HUDEP-2 (cell line): ENCODE data around the gene SLC18A2.
"Not testable (repeated sequence)": the region's sequence is repeated elsewhere in the genome, so short reads cannot be mapped to it uniquely, and the experiment has no call there.

ENCODE experiments used
- DNase-seq, 76 experiments: peaks; one replicate each; lab custom pipeline; 2025; ENCODE audit not compliant: unreplicated experiment in 76 of 76; lab: John Stamatoyannopoulos, UW

The SLC18A2 gene

DNA sequence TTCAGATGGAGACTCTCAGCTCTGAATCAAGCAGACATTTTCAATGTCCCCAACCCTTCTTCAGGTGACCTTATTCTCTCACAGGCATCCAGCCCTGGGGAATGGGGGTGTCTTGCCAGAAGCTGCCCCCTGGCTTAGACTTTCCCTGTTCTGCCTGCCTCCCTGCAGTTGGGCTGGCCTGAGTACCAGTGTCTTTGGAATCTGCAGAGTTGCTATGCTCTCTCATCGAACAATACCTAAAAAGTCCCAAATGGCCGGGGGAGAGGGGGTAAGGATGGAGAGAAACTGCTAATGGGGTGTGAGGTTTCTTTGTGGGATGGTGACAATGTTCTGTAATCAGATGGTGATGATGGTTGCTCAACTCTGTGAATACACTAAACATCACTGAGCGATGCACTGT lies 20.6 kb downstream of the SLC18A2 start:
- DNase-seq: no peak

DNA sequence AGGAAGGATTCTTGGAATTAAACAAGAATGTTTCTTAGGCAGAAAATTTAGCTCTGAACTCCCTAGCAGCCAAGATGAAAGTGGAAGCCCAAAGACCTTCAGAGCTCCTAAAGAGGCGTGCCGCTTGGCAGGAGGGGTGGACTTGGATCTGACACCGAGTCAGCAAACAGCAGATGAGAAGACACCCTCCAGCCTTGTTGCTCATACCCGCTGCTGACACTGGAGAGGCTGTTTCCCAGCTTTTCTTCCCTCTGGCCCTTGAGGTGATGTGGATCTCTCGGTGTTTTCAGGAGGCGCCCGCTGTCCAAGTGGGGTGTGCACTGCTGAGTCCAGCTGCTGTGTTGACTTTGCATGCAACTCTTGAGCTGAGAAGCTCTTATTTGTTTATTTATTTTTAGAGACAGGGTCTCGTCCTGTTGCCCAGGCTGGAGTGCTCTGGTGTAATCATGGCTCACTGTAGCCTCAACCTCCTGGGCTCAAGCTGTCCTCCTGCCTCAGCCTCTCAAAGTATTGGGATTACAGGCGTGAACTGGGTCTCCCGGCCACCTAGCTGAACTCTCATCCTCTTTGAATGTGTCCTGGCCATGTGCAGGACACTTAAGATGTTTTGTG lies 21.5 kb downstream of the SLC18A2 start:
- DNase-seq: no peak

DNA sequence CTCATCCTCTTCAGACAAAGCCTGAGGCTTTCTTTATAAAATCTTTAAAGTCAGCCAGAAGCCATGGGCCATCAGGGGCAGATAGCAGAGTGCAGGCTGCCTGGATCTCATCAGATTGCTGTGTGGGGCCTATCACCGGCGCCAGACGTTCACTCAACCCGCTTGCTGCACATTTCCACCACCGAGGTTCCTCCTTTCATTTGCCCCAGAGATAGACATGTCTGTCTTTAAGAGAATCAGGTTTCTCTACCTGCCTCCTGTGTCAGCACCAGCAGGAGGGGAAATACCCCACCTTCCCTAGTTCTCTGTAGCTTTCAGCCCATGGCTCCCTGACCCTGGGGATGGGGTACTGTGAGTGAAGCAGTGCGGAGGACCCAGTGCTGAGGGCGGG lies 22.0 kb downstream of the SLC18A2 start:
- peak in 57 of 76 experiments; percentile 9 to 75 (median 39) for DNase-seq

DNA sequence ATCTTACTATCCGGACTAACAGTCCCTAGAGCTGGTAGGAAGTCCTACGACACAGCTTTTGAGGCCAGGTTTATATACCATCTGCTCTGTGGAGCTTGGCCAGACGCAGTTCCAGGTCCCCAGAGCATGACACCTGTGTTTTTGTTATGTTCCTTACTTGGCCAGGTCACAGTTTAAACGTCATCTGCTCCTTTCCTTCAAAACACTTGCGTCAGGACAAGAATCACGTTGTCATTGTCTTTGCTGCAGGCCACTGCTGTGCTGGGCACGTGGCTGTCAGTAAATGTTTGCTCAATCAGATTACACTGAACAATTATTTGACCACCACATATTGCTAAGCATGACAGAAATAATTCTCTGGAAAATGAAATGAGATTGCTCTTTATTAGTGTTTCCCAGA lies 23.9 kb downstream of the SLC18A2 start:
- DNase-seq: no peak

DNA sequence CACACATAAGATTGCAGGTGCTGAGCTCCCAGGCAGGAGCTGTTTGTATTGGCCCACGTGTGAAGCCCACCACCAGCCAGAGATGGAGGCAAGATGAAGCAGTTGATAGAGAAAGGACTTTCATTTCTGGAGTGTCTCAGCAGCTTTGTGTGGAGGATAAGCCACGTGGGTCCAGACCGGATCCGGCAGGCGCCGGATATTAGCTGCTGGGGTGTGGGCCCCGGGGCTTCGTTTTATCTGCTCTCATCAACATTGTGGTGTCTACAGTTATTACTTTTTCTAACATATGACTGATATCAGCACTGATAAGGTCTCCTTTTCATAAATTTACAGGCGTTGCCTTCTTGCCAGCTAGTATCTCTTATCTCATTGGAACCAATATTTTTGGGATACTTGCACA lies 25.5 kb downstream of the SLC18A2 start:
- DNase-seq: peak in 4 of 76 experiments; percentile 13 to 55 (median 23)

DNA sequence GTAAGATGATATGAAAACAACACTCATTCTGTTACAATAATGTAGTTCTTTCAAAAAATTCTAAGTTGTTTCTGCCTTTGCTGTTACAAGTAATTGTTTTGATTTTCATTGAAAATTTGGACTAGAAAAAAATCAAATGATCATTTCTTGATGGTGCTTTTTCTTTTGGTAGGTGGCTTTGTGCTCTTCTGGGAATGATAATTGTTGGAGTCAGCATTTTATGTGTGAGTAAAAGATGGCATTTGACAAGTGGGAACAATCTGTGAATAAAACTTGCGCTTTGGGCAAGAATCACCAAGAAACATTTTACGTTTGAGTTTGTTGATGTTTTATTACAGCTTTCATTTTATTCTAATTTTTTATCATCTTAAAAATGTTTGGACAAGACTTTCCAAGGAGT lies 25.9 kb downstream of the SLC18A2 start:
- DNase-seq: no peak

DNA sequence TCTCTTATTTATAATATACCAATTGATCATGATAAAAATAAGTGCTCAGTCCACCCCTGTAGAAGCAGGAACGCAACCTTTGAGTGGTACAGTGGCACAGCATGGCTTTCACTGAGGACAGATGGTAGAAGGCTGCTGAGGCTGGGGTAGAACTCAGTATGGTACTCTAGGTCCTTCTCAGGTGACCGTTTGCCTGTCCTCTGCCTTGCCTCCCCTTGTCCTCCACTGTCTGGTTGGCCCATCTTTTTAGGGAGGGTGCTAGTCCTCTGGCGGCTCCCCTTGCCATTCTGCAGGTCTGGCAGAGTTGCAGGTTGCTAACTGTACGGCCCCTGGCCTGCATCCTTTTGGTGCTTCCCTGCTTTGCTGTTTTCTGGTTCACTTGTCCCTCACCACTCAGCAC lies 27.3 kb downstream of the SLC18A2 start:
- no peak for DNase-seq

DNA sequence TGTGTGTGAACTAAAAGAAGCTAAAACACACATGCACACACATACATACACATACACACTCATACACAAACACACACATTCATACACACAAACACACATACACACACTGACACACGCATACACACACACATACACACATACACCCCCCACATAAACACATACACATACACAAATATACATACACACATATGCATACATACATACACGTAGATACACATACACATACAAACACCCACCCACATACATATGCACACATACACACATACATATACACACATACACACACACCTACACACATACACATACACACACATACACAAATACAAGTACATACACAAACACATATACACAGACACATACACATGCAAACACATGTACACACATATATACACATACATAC lies 28.0 kb downstream of the SLC18A2 start:
- no peak for DNase-seq

DNA sequence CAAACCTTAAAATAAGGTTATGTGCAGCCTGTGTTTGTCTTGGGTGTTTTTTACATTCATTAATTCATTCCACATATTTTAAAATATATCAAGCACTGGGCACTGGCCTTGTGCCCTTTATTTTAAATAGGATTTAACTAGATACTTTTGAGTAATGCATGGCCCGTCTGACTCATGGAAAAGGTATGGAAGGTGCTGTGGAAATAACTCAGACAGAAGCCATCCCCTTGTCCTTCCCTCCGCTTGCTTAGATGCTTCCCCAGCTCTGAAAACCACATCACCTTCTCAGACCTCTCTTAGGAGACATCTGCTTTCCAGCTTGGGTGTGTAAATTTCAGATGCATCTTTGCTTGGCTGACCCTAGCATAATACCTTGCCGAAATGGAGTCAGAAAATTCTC lies 30.5 kb downstream of the SLC18A2 start:
- no peak for DNase-seq

DNA sequence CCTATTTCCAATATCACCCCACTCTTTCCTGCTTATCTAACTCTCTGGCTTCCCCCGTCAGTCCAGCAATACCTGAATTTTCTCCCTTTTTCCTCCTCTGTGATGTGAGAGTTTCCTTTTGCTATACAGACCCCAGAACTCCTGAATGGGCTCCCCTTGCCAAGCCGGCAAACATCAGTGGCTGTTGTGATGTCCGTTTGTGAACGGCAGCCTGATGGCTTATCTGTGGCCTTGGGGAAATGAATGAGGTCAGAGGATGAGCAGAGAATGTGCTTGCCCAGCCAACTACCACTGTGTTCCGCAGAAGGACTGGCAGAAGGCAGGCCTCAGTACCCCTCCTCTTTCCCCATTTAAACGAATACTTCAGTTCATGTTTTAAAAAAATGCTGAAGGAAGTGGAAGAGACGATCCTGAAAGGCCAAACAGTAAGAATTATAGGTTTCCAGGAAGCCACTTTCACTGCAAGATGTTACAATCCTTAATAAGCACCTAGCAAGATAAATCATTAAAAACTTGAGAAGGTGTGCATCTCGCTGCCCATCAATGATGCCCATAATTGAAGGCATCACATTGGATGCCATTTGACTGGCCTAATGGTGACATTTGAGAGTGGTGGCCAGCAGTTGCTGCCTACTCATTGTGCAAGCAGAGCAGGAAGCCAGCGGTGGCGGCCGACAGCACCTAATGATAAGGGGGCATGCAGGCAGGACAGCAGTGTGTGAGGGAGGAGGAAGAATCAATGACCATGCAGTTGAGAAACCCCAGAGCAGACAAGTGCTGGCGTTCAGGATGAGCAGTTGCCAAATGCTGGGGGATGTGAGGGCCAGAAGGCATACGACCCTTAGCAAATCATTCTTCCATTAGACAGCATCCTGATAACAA lies 31.5 kb downstream of the SLC18A2 start:
- peak in 2 of 76 experiments; percentile 6 to 8 for DNase-seq

DNA sequence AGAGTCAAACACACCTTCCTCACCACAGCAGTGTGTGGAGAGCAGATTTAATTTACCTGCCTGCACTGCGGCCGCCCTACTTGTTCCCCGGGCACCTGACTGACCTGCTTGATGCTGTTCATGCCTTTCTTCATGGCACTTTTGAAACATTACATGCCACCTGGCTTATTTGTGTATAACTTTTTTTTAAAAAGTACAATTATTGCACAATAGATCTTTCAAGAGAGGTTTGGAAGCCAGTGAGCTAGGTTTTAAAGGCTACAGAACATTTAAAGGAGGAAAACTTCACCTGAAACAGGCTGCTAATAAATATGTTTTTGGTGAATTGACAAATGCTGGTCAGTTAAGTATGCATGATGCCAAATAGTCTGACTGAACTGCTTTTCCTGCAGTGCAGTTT lies 33.1 kb downstream of the SLC18A2 start:
- no peak for DNase-seq

DNA sequence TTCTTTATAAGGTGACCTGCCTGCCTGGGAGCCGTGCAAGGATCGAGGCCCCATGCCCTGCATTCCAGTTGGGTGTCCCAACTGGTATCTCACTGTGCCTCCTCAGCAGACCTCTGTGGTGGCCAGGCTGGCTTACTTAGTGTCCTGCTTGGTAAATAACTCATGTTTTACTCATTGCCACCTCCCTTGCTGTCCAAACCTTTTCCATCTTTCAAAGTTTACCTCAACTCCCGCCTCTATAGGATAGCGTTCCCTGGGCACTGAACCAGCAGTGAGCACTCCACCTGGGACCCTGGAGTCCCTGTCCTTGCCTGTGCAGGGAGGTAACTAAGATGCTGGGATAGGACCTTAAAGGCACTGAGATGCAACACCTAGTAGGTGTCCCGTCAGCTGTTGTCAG lies 33.6 kb downstream of the SLC18A2 start:
- DNase-seq: no peak

DNA sequence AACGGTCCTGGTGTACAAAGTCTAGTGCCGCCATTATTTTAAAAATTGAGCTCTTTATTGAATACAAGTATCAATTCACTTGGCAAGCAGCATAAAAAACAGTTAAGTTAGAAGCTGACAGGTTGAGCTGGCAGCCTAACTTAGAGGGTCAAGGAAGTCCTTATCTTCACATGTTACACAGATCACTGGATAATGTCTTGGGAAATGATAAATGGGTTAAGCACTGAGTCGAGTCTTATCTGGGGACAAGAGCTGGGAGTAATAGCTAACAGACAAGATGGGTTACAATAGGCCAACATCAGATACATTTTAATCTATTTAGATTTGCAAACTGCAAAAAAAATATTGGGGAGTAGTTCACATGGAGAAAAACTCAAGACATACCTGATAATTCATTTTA lies 34.2 kb downstream of the SLC18A2 start:
- DNase-seq: peak in 5 of 76 experiments; percentile 9 to 30 (median 14)

DNA sequence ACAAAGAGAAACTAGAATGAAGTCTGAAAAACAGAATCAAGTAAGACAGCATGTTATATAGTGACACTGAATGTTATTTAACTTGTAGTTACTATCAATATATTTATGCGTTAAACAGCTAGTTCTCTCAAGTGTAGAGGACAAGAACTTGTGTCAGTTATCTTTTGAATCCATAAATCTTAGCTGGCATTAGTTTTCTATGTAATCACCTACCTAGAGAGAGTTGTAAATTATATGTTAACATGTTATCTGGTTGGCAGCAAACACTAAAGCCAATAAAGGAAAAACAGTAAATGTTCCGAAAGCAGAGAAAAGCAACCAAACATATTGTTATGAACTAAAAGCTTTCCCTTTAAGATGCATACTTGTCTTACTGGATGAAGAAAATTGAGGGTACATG lies 36.8 kb downstream of the SLC18A2 start:
- DNase-seq: no peak

DNA sequence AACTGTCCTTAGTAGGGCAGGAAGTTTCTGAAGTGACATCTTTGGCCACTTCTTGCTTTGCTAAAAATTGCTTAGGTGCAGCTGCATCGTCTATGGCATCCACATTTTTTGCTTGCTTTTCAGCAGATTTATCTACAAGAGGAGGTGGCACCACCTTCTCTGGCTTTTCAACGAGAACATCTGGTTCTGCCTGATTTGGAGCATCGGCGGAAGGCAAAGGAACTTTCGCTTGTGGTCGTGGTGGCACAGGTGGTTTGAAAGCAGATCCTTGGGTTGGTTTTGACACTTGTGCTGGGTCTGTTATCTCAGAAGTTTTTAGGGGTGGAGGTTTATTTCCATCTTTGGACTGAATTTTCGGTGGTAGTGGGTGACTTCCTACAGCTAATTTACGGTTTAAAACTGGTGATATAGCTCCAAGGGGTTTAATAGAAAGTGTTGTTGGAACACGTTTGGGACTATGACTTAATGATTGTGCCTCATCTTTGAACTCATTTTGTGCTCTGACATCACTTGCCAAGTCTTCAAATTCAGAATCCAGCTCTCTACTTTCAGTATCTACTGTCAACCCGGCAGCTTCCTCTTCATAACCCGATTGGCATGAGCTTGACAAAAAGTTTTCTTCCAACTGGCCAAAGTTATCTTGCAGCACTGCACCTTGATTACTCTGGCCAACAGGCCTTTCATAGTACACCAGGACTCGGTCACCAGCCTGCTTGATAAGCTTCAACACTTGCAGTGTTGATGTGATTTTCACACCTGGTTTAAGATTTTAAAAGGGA lies 44.0 kb downstream of the SLC18A2 start:
- DNase-seq: no peak

DNA sequence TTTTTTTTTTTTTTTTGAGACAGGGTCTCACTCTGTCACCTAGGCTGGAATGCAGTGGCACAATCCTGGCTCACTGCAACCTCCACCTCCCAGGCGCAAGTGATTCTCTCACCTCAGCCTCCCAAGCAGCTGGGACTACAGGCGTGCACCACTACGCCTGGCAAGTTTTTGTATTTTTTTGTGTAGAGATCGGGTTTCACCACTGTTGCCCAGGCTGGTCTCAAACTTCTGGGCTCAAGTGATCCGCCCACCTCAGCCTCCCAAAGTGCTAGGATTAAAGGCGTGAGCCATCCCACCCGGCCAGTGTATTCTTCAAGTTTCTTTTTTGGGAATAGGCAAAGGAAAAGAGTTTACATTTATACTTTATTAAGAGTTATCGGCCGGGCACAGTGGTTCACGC lies 50.0 kb downstream of the SLC18A2 start:
- not testable (repeated sequence) for DNase-seq

DNA sequence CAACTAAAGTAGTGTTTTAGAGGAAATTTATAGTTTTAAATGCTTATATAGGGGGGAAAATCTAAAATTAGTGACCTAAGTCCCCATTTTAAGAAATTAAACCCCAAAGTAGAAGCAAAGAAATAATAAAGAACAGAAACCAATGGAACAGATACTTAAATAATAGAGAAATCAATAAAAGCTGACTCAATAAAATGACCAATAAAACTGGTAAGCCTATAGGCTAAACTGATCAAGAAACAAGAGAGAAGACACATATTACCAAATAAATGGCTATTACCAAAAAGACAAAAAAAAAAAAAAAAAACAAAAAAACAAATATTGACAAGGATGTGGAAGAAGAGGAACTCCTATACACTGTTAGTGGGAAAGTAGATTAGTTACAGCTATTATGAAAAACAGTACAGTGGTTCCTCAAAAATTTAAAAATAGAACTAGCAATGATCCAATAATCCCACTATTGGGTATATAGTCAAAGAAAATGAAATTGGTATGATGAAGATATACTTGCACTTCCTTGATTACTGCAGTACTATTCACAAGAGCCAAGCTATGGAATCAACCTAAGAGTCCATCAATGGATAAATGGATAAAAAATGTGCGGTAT lies 53.2 kb downstream of the SLC18A2 start:
- no peak for DNase-seq

DNA sequence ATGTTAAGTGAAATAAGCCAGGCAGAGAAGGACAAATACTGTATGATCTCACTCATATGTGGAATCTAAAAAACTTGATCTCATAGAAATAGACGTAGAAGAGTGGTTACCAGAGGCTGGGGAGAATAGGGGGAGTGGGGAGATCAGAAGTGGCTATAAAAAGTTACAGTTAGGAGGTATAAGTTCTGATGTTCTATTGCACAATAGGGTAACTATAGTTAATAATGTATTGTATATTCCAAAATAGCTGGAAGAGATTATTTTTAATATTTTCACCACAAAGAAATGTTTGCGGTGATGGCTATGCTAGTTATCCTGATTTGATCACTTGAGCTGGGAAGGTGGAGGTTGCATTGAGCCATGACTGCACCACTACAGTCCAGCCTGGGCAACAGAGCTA lies 53.8 kb downstream of the SLC18A2 start:
- DNase-seq: no peak

DNA sequence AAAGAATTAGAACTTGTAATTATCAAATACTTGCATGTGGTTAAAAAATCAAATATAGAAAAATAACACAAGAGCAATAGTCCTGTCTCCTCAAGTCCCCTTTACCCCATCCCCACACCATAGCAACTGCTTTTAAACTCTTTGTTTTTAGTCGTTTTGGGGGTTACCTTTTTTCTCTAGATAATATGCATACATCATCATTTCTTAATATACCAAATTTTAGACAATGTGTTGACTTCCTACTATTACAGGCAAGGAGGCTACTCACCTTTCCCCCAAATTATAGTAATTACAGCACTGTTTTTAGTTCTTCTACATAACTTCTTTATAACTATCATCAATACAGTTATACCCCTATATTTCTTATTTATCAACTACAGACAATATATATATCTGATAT lies 57.3 kb downstream of the SLC18A2 start:
- DNase-seq: no peak

DNA sequence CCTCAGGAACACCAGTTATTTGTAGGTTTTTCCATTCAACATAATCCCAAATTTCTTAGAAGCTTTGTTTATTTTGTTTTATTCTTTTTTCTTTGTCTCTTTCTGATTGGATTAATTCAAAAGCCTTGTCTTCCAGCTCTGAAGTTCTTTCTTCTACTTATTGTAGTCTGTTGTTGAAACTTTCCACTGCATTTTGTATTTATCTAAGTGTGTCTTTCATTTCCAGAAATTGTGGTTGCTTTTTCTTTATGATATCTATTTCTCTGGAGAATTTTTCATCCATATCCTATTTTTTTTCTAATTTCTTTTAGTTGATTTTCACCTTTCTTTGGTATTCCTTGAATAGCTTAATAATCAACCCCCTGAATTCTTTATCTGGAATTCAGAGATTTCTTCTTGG lies 58.5 kb downstream of the SLC18A2 start:
- DNase-seq: no peak

DNA sequence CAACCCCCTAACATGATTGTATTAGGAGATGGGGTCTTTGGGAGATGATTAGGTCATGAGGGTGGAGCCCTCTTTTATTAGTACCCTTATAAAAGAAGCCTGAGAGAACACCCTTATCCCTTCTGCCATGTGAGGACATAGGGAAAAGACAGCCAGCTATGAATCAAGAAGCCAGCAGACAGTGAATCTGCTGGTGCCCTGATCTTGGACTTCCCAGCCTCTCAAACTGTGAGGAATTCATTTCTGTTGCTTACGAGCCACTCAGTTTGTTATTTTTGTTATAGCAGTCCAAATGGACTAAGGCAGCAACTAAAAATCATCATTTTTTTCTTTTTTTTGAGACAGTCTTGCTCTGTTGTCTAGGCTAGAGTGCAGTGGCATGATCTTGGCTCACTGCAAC lies 59.8 kb downstream of the SLC18A2 start:
- no peak for DNase-seq
